Measurements from ENCODE around the gene CD99L2.

Gene CD99L2

DNA sequence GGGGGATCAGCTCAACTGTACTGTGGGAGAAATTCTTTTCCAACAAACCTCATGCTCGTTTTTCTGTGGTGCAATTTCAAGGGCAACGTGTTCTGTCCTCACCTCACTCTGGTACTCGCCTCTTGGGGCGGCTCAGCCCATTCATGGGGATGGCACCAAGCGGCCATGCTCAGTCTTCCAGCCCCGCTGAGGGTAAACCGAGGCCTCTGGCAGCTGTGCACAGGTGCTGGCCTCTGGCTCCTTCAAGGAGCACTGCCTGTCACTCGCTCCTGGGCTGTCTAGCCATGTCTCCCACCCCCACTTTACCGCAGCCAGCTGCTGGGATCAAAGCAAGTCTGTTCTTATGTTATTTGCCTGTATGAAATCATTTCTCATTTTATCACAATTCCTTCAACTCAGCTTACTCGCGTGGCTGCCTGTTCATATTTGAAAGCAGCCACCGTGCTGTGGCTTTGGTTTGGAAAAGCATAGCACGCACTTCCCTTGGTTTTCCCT is 135.1 kb downstream of the CD99L2 start:
- H4K20me1 ChIP-seq (ENCODE audit: insufficient read depth, low read length, poor library complexity, severe bottlenecking), result no peaks in the 10 kb centered on the region
- H3K36me3 ChIP-seq (ENCODE audit: insufficient read depth, low read length), result no peaks in the 10 kb centered on the region; the same call in 1 of the 2 replicates
- H3K4me3 ChIP-seq (ENCODE audit: low read length, poor library complexity, severe bottlenecking), result no peak overlapping the region
- no peaks in the 10 kb centered on the region for H3K27me3 ChIP-seq (ENCODE audit: insufficient read depth, low read length, poor library complexity, severe bottlenecking)
- no peak overlapping the region for H2AFZ ChIP-seq (ENCODE audit: low read length)
- no peaks in the 10 kb centered on the region for H3K4me1 ChIP-seq (ENCODE audit: insufficient read depth, low read length, poor library complexity, severe bottlenecking)
- no peak overlapping the region for H3K4me2 ChIP-seq (ENCODE audit: low read depth, low read length, poor library complexity, severe bottlenecking)
- no peak for TF ChIP-seq EZH2phosphoT487 (IDR thresholded peaks at IDR 0.05; ENCODE audit: borderline replicate concordance)
- TF ChIP-seq, protein P1, sequence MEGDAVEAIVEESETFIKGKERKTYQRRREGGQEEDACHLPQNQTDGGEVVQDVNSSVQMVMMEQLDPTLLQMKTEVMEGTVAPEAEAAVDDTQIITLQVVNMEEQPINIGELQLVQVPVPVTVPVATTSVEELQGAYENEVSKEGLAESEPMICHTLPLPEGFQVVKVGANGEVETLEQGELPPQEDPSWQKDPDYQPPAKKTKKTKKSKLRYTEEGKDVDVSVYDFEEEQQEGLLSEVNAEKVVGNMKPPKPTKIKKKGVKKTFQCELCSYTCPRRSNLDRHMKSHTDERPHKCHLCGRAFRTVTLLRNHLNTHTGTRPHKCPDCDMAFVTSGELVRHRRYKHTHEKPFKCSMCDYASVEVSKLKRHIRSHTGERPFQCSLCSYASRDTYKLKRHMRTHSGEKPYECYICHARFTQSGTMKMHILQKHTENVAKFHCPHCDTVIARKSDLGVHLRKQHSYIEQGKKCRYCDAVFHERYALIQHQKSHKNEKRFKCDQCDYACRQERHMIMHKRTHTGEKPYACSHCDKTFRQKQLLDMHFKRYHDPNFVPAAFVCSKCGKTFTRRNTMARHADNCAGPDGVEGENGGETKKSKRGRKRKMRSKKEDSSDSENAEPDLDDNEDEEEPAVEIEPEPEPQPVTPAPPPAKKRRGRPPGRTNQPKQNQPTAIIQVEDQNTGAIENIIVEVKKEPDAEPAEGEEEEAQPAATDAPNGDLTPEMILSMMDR (conservative IDR thresholded peaks at IDR 0.05; ENCODE audit: low read length), result no peak
- H3F3A ChIP-seq (ENCODE audit: low read depth), result no peaks in the 10 kb centered on the region
- H3K9me3 ChIP-seq (ENCODE audit: insufficient read depth, low read depth, low read length), result no peaks in the 10 kb centered on the region
- no peak overlapping the region for H3K9ac ChIP-seq (ENCODE audit: low read depth, low read length, poor library complexity, severe bottlenecking)
- no peaks in the 10 kb centered on the region for H3K79me2 ChIP-seq (ENCODE audit: insufficient read depth, low read length)
- H3K9me2 ChIP-seq (replicated peaks; ENCODE audit: low read depth, low read length), result no peaks in the 10 kb centered on the region

DNA sequence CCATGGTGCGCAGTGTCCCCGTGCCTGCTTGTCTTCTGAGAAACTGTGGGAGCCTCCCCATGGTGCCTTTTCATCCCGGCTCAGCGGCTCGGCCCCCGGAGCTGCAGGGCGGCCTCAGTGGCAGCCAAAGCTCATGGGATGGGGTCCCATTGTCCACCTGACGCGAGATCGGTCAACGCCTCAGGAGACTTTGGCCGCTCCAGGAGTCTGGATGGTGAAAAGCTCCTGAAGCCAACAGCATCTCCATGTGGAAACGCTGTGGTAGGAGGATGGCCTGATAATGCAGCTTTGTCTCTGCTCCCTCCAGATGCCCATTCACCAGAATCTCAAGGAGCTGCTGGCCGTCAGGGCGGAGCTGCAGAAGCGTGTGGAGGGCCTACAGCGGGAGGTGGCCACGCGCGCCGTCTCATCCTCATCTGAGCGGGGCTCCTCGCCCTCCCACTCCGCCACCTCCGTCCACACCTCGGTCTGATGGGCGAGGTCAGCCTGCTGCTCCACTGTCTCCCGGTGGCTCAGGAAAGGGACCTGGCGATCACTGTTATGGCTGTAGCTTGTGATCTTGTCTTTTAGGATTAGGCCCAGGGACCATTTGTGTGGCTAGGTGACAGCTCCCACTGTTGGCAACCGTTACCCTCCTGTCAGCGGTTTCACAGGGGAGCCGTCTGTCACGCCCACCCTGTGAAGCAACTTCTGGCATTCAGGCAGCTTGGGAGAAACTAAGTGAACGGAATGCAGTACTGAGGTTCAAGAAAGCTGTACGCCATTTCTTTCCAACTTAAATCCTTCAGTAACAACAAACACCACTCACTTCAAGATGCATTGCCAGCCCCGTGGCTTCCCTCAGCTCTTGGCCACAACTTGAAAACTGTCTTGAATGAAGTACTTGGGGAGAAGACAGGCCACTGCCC is 136.0 kb downstream of the CD99L2 start:
- H4K20me1 ChIP-seq (ENCODE audit: insufficient read depth, low read length, poor library complexity, severe bottlenecking), result no peaks in the 10 kb centered on the region
- no peaks in the 10 kb centered on the region for H3K79me2 ChIP-seq (ENCODE audit: insufficient read depth, low read length)
- no peaks in the 10 kb centered on the region for H3K9me3 ChIP-seq (ENCODE audit: insufficient read depth, low read depth, low read length)
- H3K4me1 ChIP-seq (ENCODE audit: insufficient read depth, low read length, poor library complexity, severe bottlenecking), result no peaks in the 10 kb centered on the region
- H3K4me2 ChIP-seq (ENCODE audit: low read depth, low read length, poor library complexity, severe bottlenecking), result no peak overlapping the region
- H2AFZ ChIP-seq (ENCODE audit: low read length), result no peak overlapping the region
- no peaks in the 10 kb centered on the region for H3K9me2 ChIP-seq (replicated peaks; ENCODE audit: low read depth, low read length)
- H3K9ac ChIP-seq (ENCODE audit: low read depth, low read length, poor library complexity, severe bottlenecking), result no peak overlapping the region
- TF ChIP-seq EZH2phosphoT487 (IDR thresholded peaks at IDR 0.05; ENCODE audit: borderline replicate concordance), result no peak
- TF ChIP-seq, protein P1 (conservative IDR thresholded peaks at IDR 0.05; ENCODE audit: low read length), result no peak
- H3F3A ChIP-seq (ENCODE audit: low read depth), result no peaks in the 10 kb centered on the region
- H3K4me3 ChIP-seq (ENCODE audit: low read length, poor library complexity, severe bottlenecking), result no peak overlapping the region
- H3K36me3 ChIP-seq (ENCODE audit: insufficient read depth, low read length), result no peaks in the 10 kb centered on the region; the same call in 1 of the 2 replicates
- no peaks in the 10 kb centered on the region for H3K27me3 ChIP-seq (ENCODE audit: insufficient read depth, low read length, poor library complexity, severe bottlenecking)

DNA sequence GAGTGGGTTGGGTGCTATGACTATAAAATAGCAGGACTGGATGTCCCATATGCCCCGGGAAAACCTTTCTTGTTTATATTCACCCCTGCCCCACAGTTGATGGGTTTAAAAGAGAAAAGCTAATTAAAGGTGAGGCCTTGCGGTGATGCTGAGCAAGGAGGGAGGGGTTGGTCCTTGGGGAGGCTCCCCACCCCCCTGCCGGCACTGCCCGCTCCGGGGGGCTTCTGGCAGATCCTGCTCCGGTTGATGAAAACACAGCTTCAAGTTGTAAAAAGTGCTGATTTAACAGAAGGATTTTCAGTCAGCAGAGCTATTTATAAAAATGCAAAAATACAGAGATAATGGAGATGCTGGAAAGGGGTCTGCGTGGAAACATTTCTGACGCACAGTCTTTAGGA is 136.7 kb downstream of the CD99L2 start:
- Histone ChIP-seq H3K27me3 (ENCODE audit: insufficient read depth, low read length, poor library complexity, severe bottlenecking) (no peaks in the 10 kb centered on the region), H3K4me3 (ENCODE audit: low read length, poor library complexity, severe bottlenecking) (no peak overlapping the region), H3K36me3 (ENCODE audit: insufficient read depth, low read length) (no peaks in the 10 kb centered on the region; the same call in 1 of the 2 replicates), H4K20me1 (ENCODE audit: insufficient read depth, low read length, poor library complexity, severe bottlenecking) (no peaks in the 10 kb centered on the region), H3K9me3 (ENCODE audit: insufficient read depth, low read depth, low read length) (no peaks in the 10 kb centered on the region), H3K79me2 (ENCODE audit: insufficient read depth, low read length) (no peaks in the 10 kb centered on the region), H3K9me2 (replicated peaks; ENCODE audit: low read depth, low read length) (no peaks in the 10 kb centered on the region), H3F3A (ENCODE audit: low read depth) (no peaks in the 10 kb centered on the region), H2AFZ (ENCODE audit: low read length) (no peak overlapping the region), H3K4me2 (ENCODE audit: low read depth, low read length, poor library complexity, severe bottlenecking) (no peak overlapping the region), H3K9ac (ENCODE audit: low read depth, low read length, poor library complexity, severe bottlenecking) (no peak overlapping the region), H3K4me1 (ENCODE audit: insufficient read depth, low read length, poor library complexity, severe bottlenecking) (no peaks in the 10 kb centered on the region)
- TF ChIP-seq EZH2phosphoT487 (IDR thresholded peaks at IDR 0.05; ENCODE audit: borderline replicate concordance), result no peak
- TF ChIP-seq, protein P1 (conservative IDR thresholded peaks at IDR 0.05; ENCODE audit: low read length), result no peak

All from Loucy (cell line).